Transverse colon (tissue), 4 donors: ENCODE results near the gene ZDHHC5. TPM values are rescaled to one million over a fixed set of nuclear protein-coding genes. Genes with fewer than 3 reads are reported as not detected.
A peak's percentile ranks its signal among the peaks of the same experiment; 100 is the strongest.

ENCODE experiments used
- DNase-seq: peaks from one replicate; pipeline ENCODE4 v3.0.0-alpha.2; 2019
- H3K27ac ChIP-seq, 4 donors: fragments of 200-600 bp; sonication (generic); 2 replicates each; pipeline ENCODE4 v1.5.1; 2016 to 2018; ENCODE audit warnings: inconsistent platforms in 4 of 4
- H3K27me3 ChIP-seq: fragments of 200-600 bp; sonication (generic); 2 replicates; pipeline ENCODE4 v1.5.1; 2017; ENCODE audit warnings: inconsistent platforms
- H3K36me3 ChIP-seq, 4 donors: fragments of 200-600 bp; sonication (generic); 2 replicates each; pipeline ENCODE4 v1.5.1; 2017 to 2019; ENCODE audit warnings: inconsistent platforms in 4 of 4
- H3K4me1 ChIP-seq, 4 donors: fragments of 200-600 bp; sonication (generic); 2 replicates each; pipeline ENCODE4 v1.5.1; 2017 to 2020; ENCODE audit warnings: inconsistent platforms in 4 of 4
- H3K4me3 ChIP-seq, 4 donors: fragments of 200-600 bp; sonication (generic); 1 replicate in 1 of 4; 2 replicates in 3 of 4; pipeline versions ENCODE4 v1.5.1 to v1.6.1; 2017 to 2019; ENCODE audit warnings: inconsistent platforms in 4 of 4
- H3K9me3 ChIP-seq, 2 donors: fragments of 200-600 bp; sonication (generic); 2 replicates each; pipeline ENCODE4 v1.5.1; 2017 to 2019; ENCODE audit warnings: inconsistent platforms in 2 of 2
- EP300 ChIP-seq: sonication (generic); formaldehyde crosslinking; IDR thresholded peaks from one replicate; pipeline ENCODE4 v1.6.1; 2017; ENCODE audit warnings: antibody characterized with exemption, low read depth
- POLR2A ChIP-seq: fragments of 450-650 bp; IDR thresholded peaks from one replicate; pipeline ENCODE4 v1.6.1; 2016; ENCODE audit warnings: antibody characterized with exemption, mild to moderate bottlenecking, moderate library complexity
- POLR2AphosphoS5 ChIP-seq, 3 donors: sonication (generic); formaldehyde crosslinking; IDR thresholded peaks; one replicate each; pipeline ENCODE4 v1.6.1; 2016; ENCODE audit warnings: antibody characterized with exemption in 3 of 3
- WGBS, 2 donors: methylation state at CpG; one replicate each; pipeline ENCODE4 v1.1.5; 2018; ENCODE audit warnings: low coverage in 1 of 2; 5-methylcytosine and 5-hydroxymethylcytosine counted together
- in situ Hi-C, 4 donors: fragments of 200-750 bp; cut with MboI; loops; one replicate each; pipeline versions ENCODE4 v1.15.0 to v1.15.1; 2017; ENCODE audit warnings: low sequenced_read_pairs in 3 of 4, low pct_ligation_motif_present in 1 of 4, low pct_unique_long_range_greater_than_20kb in 1 of 4
- intact Hi-C: fragments of 100-400 bp; cut with DNase I; formaldehyde crosslinking; loops from one replicate; pipeline ENCODE4 v1.15.1; 2023; ENCODE audit warnings: low total_unique reads
- total RNA-seq, 4 donors: library from RNA; depleted of rRNA; stranded (reverse); fragments of >200 nt; gene quantifications; one replicate each; pipeline ENCODE4 v1.1.0, GENCODE V29; 2016
- TF ChIP-seq, protein P1 (sequence below), 5 experiments: fragments of 200-600 bp in 3 of 5; fragments of 450-650 bp in 2 of 5; sonication (generic) in 3 of 5; IDR thresholded peaks; 1 replicate in 2 of 5; 2 replicates in 3 of 5; pipeline ENCODE4 v1.5.1; 2016 to 2017; ENCODE audit warnings: antibody characterized with exemption in 5 of 5, inconsistent platforms in 3 of 5, mild to moderate bottlenecking in 2 of 5, moderate library complexity in 1 of 5

The ZDHHC5 gene
- total RNA-seq, 4 donors from 2014 or later, result 38.4 to 63.2 (median 57.6) TPM

DNA sequence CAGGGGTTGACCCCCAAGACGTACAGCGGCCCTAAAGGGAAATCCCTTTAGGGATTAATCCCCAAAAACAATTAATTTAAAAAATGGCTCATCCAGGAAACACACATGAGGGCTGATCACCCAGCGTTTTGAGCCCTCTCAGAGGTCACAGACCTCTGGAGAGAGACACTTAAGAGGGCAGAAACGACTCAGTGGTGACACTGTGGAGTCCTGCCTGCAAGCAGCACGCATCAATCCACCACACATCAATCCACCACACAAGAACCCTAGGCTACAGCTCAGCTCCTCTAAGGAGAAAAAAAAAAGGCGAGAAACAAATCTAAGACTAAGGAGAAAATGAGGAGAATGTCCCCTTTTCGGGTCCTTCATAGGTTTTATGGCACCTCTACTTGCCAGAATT is 60.9 kb downstream of the ZDHHC5 start:
- H3K27ac ChIP-seq, result no peak overlapping the region
- no peaks in the 10 kb centered on the region for H3K27me3 ChIP-seq
- in situ Hi-C loops, result no loop called here
- H3K4me1 ChIP-seq, result peaks cover 0 to 4% (median 0%) of the 10 kb centered on the region in 4 donors
- no peaks in the 10 kb centered on the region for H3K36me3 ChIP-seq
- no peak for TF ChIP-seq POLR2A
- no peak for TF ChIP-seq POLR2AphosphoS5 (IDR thresholded peaks at IDR 0.05)
- TF ChIP-seq, protein P1, sequence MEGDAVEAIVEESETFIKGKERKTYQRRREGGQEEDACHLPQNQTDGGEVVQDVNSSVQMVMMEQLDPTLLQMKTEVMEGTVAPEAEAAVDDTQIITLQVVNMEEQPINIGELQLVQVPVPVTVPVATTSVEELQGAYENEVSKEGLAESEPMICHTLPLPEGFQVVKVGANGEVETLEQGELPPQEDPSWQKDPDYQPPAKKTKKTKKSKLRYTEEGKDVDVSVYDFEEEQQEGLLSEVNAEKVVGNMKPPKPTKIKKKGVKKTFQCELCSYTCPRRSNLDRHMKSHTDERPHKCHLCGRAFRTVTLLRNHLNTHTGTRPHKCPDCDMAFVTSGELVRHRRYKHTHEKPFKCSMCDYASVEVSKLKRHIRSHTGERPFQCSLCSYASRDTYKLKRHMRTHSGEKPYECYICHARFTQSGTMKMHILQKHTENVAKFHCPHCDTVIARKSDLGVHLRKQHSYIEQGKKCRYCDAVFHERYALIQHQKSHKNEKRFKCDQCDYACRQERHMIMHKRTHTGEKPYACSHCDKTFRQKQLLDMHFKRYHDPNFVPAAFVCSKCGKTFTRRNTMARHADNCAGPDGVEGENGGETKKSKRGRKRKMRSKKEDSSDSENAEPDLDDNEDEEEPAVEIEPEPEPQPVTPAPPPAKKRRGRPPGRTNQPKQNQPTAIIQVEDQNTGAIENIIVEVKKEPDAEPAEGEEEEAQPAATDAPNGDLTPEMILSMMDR (IDR thresholded peaks at IDR 0.05), result no peak
- no peak for TF ChIP-seq EP300
- WGBS, 2 donors, result 69 to 73% methylated on average over 4 to 7 of the region's 7 CpGs
- intact Hi-C loops, result no loop called here
- H3K9me3 ChIP-seq, result no peaks in the 10 kb centered on the region
- H3K4me3 ChIP-seq, result no peak overlapping the region
- DNase-seq, result no peak

DNA sequence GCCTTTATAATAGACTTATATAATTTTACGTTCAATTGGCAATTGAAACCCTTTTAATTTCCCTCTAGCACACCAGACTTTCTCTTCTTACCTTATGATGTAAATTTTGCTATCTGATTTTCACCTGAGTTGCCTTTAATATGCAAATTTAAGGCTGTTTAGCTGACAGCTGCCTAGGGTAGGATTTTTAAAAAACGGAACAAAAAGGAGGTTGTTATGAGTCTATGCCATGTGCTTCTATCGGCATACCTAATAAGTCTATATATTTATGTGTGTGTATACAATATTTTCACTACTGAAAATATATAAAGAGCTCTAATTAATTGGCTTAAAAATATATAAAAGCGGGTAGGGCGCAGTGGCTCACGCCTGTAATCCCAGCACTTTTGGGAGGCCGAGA is 61.6 kb downstream of the ZDHHC5 start:
- TF ChIP-seq EP300 (no peak), POLR2A (no peak), POLR2AphosphoS5 (IDR thresholded peaks at IDR 0.05) (no peak)
- TF ChIP-seq, protein P1 (IDR thresholded peaks at IDR 0.05), result no peak
- no peak for DNase-seq
- in situ Hi-C loops (no loop called here), intact Hi-C loops (no loop called here)
- Histone ChIP-seq H3K27ac (no peak overlapping the region), H3K9me3 (no peaks in the 10 kb centered on the region), H3K36me3 (no peaks in the 10 kb centered on the region), H3K27me3 (no peaks in the 10 kb centered on the region), H3K4me1 (peaks cover 0 to 4% (median 0%) of the 10 kb centered on the region in 4 donors), H3K4me3 (no peak overlapping the region)
- WGBS, 2 donors, result 91 to 95% methylated on average over 7 of the region's 7 CpGs

- Histone ChIP-seq H3K27ac (no peak overlapping the region), H3K4me3 (no peak overlapping the region), H3K9me3 (no peaks in the 10 kb centered on the region), H3K36me3 (peaks cover 0 to under 1% (median 0%) of the 10 kb centered on the region in 4 donors), H3K27me3 (no peaks in the 10 kb centered on the region), H3K4me1 (peaks cover 0 to 14% (median 6%) of the 10 kb centered on the region in 4 donors)
- TF ChIP-seq, protein P1 (IDR thresholded peaks at IDR 0.05), result no peak
- no peak for TF ChIP-seq EP300
- no peak for TF ChIP-seq POLR2A
- no peak for TF ChIP-seq POLR2AphosphoS5 (IDR thresholded peaks at IDR 0.05)
- 92 to 100% methylated on average over 1 of the region's 1 CpG for WGBS, 2 donors
- DNase-seq, result no peak
- in situ Hi-C loops, result no loop called here
- intact Hi-C loops, result no loop called here
These were observed 64.7 kb downstream of the ZDHHC5 start for GRCh38 chr11:57732661-57733060.

DNA sequence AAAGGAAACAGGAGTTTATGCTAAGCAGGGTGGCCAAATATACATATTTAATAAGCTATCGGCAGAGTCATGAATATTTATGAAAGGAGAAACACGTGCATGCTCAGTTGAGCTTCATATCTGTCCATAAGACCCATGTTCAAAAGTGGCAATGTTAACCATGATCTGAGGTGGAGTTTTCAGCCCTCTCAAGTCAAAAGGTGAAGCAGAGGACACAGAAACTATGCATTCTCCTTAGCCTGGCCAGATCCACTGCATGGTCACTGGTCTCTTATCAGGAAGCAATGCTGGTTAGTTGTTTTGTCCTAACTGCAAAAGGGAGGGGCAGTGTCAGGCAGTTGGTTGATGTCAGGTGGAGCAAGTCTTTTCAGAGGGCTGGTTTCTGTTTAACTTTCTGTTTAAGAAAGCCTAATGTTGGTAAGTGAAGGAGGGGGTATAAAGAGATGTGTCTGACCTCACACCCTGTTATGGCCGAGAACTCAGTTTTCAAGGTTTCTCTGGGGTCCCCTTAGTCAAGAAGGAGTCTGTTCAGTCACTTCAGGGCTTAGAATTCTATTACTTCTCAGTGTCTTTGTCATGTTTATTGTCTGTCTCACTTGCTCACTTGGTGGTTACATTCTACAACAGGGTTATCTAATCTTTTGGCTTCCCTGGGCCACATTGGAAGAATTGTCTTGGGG is 67.8 kb downstream of the ZDHHC5 start:
- in situ Hi-C loops, result no loop called here
- WGBS, 2 donors, result 15 to 48% methylated on average over 2 to 3 of the region's 3 CpGs
- Histone ChIP-seq H3K4me1 (peaks cover 0 to 21% (median 6%) of the 10 kb centered on the region in 4 donors), H3K27me3 (no peaks in the 10 kb centered on the region), H3K9me3 (no peaks in the 10 kb centered on the region), H3K36me3 (peaks cover 0 to 16% (median 0%) of the 10 kb centered on the region in 4 donors), H3K4me3 (no peak overlapping the region), H3K27ac (peak overlapping the region; percentile 9 to 71 (median 56))
- peak in 2 of 3 donors; percentile 43 to 47 for TF ChIP-seq POLR2AphosphoS5 (IDR thresholded peaks at IDR 0.05)
- TF ChIP-seq, protein P1 (IDR thresholded peaks at IDR 0.05), result no peak
- peak; percentile 32 for DNase-seq
- intact Hi-C loops, result no loop called here
